Glutamatergic neuron (in vitro differentiated cells): ENCODE results near the gene CEP20. TPM values are rescaled to one million over a fixed set of nuclear protein-coding genes. Genes with fewer than 3 reads are reported as not detected.
"Not testable (repeated sequence)": the region's sequence is repeated elsewhere in the genome, so short reads cannot be mapped to it uniquely, and the experiment has no call there.

Source experiments
- DNase-seq: peaks from one replicate; pipeline ENCODE4 v3.0.0; 2022
- H3K27ac Mint-ChIP-seq: one replicate; pipeline ENCODE4 v1.8.0; 2020; ENCODE audit warnings: mild to moderate bottlenecking, mixed read lengths, inconsistent platforms; ENCODE audit not compliant: unreplicated experiment
- H3K27me3 Mint-ChIP-seq: one replicate; pipeline ENCODE4 v1.8.0; 2020; ENCODE audit warnings: mild to moderate bottlenecking, moderate library complexity, mixed read lengths, inconsistent platforms; ENCODE audit not compliant: unreplicated experiment
- H3K36me3 Mint-ChIP-seq: one replicate; pipeline ENCODE4 v1.8.0; 2020; ENCODE audit warnings: mild to moderate bottlenecking, mixed read lengths, inconsistent platforms; ENCODE audit not compliant: unreplicated experiment
- H3K4me1 Mint-ChIP-seq: one replicate; pipeline ENCODE4 v1.8.0; 2020; ENCODE audit warnings: mild to moderate bottlenecking, low read depth, mixed read lengths, inconsistent platforms; ENCODE audit not compliant: unreplicated experiment
- H3K4me3 Mint-ChIP-seq: one replicate; pipeline ENCODE4 v1.8.0; 2020; ENCODE audit warnings: mild to moderate bottlenecking, mixed read lengths, inconsistent platforms; ENCODE audit not compliant: unreplicated experiment
- H3K9me3 Mint-ChIP-seq: one replicate; pipeline ENCODE4 v1.8.0; 2020; ENCODE audit warnings: mild to moderate bottlenecking, moderate library complexity, mixed read lengths, inconsistent platforms; ENCODE audit not compliant: unreplicated experiment
- CTCF ChIP-seq: fragments of 200-600 bp; sonication (generic); IDR thresholded peaks from one replicate; pipeline ENCODE4 v1.5.0; 2021; ENCODE audit not compliant: partially characterized antibody, unreplicated experiment
- long read RNA-seq: library from polyadenylated mRNA; unstranded; transcript quantifications from one replicate; pipeline ENCODE4 v2.0.0, GENCODE V29; 2020; ENCODE audit not compliant: unreplicated experiment
- total RNA-seq: library from RNA; stranded (reverse); fragmentation: NEBNext Ultra II Directional; extraction: Animal tissue kit (Norgen Biotek cat#: 25700); gene quantifications from one replicate; pipeline ENCODE4 v1.2.1, GENCODE V29; 2021; ENCODE audit not compliant: unreplicated experiment

CEP20 gene
- 20.3 TPM for total RNA-seq
- long read RNA-seq, transcript FOPNL-201 (5 exons, 2,275 nt): major isoform, 7 of 10 reads
- long read RNA-seq, partial matches to known transcripts: 0 of 10 reads
- long read RNA-seq, other reads (novel, unspliced or antisense): 1 of 10 reads

GRCh38 chr16:15888072-15888976 is at the start of gene CEP20:
Gene CEP20, minus strand, starts transcription at chr16:15888603. Its CDS starts 18 bp downstream, at chr16:15888585.
- no peak for TF ChIP-seq CTCF
- peak; percentile 100 for DNase-seq
- Mint-ChIP-seq H3K27ac (peak within 1 kb of the TSS; percentile 97), H3K27me3 (peaks cover 2% of the 10 kb centered on the region), H3K36me3 (no peaks in the 10 kb centered on the region), H3K4me1 (peaks cover 8% of the 10 kb centered on the region), H3K4me3 (peak within 1 kb of the TSS; percentile 100), H3K9me3 (no peaks in the 10 kb centered on the region)

GRCh38 chr16:15936809-15937208 is 48.4 kb upstream of the CEP20 start:
- H3K27me3 Mint-ChIP-seq, H3K36me3 Mint-ChIP-seq, H3K9me3 Mint-ChIP-seq, DNase-seq, H3K4me1 Mint-ChIP-seq, H3K4me3 Mint-ChIP-seq, H3K27ac Mint-ChIP-seq: not testable (repeated sequence)

DNA sequence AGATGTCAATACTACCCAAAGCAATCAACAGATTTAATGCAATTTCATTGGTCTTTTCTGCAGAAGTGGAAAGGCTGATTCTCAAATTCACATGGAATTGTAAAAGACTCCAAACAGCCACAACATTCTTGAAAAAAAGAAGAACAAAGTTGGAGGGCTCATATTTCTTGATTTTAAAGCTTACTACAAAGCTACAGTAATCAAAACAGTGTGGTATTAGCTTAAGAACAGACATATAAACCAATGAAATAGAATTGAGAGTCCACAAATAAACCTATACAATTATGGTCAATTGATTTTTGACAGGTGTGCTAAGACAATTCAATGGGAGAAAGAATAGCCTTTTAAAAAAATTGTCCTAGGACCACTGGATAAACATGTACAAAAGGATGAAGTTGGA is 46.6 kb upstream of the CEP20 start:
- H3K36me3 Mint-ChIP-seq: no peaks in the 10 kb centered on the region
- no peak overlapping the region for H3K27ac Mint-ChIP-seq
- H3K4me1 Mint-ChIP-seq: no peaks in the 10 kb centered on the region
- no peak for TF ChIP-seq CTCF
- peaks cover 2% of the 10 kb centered on the region for H3K9me3 Mint-ChIP-seq
- H3K27me3 Mint-ChIP-seq: no peaks in the 10 kb centered on the region
- DNase-seq: no peak
- H3K4me3 Mint-ChIP-seq: no peak overlapping the region

DNA sequence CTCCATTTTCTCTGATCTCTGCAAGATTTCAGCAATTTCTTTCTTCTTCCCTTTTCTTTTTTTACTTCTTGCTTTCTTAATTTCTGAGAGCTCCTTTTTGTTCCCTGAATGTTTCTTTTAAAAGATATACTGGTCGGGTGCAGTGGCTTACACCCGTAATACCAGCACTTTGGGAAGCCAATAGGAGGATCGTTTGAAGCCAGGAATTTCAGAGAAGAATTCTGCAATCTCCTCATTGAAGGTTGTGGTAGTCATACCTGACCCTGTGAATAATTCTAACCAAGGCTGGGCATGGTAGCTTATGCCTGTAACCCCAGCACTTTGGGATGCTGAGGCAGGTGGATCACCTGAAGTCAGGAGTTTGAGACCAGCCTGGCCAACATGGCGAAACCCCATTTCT is 45.4 kb upstream of the CEP20 start:
- no peaks in the 10 kb centered on the region for H3K36me3 Mint-ChIP-seq
- TF ChIP-seq CTCF: no peak
- H3K27me3 Mint-ChIP-seq: no peaks in the 10 kb centered on the region
- no peaks in the 10 kb centered on the region for H3K4me1 Mint-ChIP-seq
- no peak for DNase-seq
- no peak overlapping the region for H3K27ac Mint-ChIP-seq
- H3K4me3 Mint-ChIP-seq: no peak overlapping the region
- H3K9me3 Mint-ChIP-seq: peaks cover 2% of the 10 kb centered on the region

GRCh38 chr16:15932939-15933338 is 44.5 kb upstream of the CEP20 start:
- Mint-ChIP-seq H3K27me3 (no peaks in the 10 kb centered on the region), H3K36me3 (no peaks in the 10 kb centered on the region), H3K9me3 (peaks cover 2% of the 10 kb centered on the region), H3K27ac (no peak overlapping the region), H3K4me3 (no peak overlapping the region), H3K4me1 (no peaks in the 10 kb centered on the region)
- no peak for TF ChIP-seq CTCF
- no peak for DNase-seq
